B cell (primary cell): ENCODE data around the gene LAYN.

Experiments
- EZH2 ChIP-seq: IDR thresholded peaks from 2 replicates; pipeline ENCODE4 v1.6.1; 2012; ENCODE audit warnings: borderline replicate concordance, low read depth, mild to moderate bottlenecking, moderate library complexity, low read length; ENCODE audit not compliant: insufficient read depth, poor library complexity, severe bottlenecking
- TF ChIP-seq, protein P1 (sequence below): fragments of 200-600 bp; IDR thresholded peaks from one replicate; pipeline ENCODE4 v1.8.0; 2022; ENCODE audit warnings: antibody characterized with exemption, mild to moderate bottlenecking

GRCh38 chr11:111538407-111539114 is 2.0 kb upstream of the LAYN start:
- TF ChIP-seq, protein P1, sequence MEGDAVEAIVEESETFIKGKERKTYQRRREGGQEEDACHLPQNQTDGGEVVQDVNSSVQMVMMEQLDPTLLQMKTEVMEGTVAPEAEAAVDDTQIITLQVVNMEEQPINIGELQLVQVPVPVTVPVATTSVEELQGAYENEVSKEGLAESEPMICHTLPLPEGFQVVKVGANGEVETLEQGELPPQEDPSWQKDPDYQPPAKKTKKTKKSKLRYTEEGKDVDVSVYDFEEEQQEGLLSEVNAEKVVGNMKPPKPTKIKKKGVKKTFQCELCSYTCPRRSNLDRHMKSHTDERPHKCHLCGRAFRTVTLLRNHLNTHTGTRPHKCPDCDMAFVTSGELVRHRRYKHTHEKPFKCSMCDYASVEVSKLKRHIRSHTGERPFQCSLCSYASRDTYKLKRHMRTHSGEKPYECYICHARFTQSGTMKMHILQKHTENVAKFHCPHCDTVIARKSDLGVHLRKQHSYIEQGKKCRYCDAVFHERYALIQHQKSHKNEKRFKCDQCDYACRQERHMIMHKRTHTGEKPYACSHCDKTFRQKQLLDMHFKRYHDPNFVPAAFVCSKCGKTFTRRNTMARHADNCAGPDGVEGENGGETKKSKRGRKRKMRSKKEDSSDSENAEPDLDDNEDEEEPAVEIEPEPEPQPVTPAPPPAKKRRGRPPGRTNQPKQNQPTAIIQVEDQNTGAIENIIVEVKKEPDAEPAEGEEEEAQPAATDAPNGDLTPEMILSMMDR: no peak
- no peak for TF ChIP-seq EZH2
